Activated T-helper 1 cell treated with anti-CD3 and anti-CD28 coated beads, Interleukin-2, amount 50 U/mL, for 16 hours (primary cell): ENCODE data around the gene OR4C12.
"Not testable (repeated sequence)": the region's sequence is repeated elsewhere in the genome, so short reads cannot be mapped to it uniquely, and the experiment has no call there.

Experiments
- DNase-seq, 2 donors: peaks; one replicate each; pipeline ENCODE4 v3.0.0-alpha.2; 2020; ENCODE audit warnings: low read depth in 1 of 2, low spot score in 1 of 2

The OR4C12 gene

DNA sequence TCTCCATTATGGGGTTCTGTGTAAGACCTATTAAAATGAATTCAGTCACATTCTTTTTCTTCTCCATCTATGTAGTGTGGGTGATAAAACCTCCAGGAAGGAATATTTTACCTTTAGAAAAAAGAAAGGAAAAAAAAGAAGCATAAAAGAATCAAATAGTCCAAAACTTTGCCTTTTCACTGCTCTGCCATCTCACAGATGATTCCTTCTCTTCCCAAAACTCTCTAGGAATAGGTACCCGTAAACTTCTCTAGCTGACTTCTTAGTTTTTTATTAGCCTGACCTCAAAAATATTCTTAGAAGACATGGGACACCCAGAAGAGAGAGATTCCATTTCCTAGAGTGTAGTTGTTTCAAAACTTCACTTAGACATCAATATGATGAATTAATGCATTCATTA is at the start of gene OR4C12:
Gene OR4C12 (minus strand): TSS at position 101 of the 400 bp plus-strand sequence. CDS start 34 bp downstream, at position 67.
- DNase-seq: not testable (repeated sequence)

GRCh38 chr11:50030193-50030592 is 47.9 kb upstream of the OR4C12 start:
- DNase-seq: no peak

- no peak for DNase-seq
Measured at GRCh38 chr11:49995565-49995964, 13.2 kb upstream of the OR4C12 start.

DNA sequence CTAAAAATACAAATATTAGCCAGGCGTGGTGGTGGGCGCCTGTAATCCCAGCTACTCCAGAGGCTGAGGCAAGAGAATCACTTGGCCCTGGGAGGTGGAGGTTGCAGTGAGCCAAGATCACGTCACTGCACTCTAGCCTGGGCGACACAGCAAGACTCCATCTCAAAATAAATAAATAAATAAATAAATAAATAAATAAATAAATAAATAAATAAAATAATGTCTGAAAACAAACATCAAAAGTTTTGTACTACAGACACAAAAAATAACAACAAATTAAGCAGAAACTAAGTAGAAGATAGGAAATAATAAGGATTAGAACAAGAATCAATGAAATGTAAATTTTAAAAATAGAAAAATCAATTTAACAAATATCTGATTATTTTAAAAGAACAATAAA is 8.9 kb downstream of the OR4C12 start:
- DNase-seq: not testable (repeated sequence)

DNA sequence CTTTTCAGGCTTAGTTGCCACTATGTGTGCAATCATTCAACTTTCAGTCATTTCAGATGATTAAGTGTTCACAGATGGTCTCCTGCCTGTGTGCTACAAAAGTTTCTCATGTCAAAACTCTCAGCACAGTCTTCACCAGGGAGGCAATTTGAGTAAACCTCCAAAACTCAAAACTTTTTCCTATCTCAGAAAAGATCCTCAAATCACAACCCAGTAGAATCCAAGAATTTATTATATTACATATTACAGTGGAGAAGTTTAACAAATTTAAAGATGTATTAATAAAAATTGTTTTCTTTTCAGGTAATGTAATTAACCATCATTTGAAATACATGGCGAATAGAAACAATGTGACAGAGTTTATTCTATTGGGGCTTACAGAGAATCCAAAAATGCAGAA is 30.2 kb downstream of the OR4C12 start, which contains the start of gene OR4C13:
Gene OR4C13 (plus strand): TSS at position 301 of the 400 bp plus-strand sequence. CDS start 32 bp downstream, at position 333.
- no peak for DNase-seq

GRCh38 chr11:49948701-49949100 is 33.6 kb downstream of the OR4C12 start:
- not testable (repeated sequence) for DNase-seq
